OCI-LY1 (cell line): Measurements from ENCODE around the gene USP24.
"Not testable (repeated sequence)": the region's sequence is repeated elsewhere in the genome, so short reads cannot be mapped to it uniquely, and the experiment has no call there.

ENCODE experiments used
- EZH2 ChIP-seq: fragments of 200-600 bp; sonication (generic), shearing (Covaris generic); IDR thresholded peaks from 2 replicates; pipeline ENCODE4 v1.8.0; 2017; ENCODE audit warnings: borderline replicate concordance, mixed run types, mild to moderate bottlenecking, antibody characterized with exemption, low read length, moderate library complexity, mixed read lengths
- TF ChIP-seq, protein P1 (sequence below): fragments of 200-600 bp; sonication (generic), shearing (Covaris generic); IDR thresholded peaks from 2 replicates; pipeline ENCODE4 v1.5.1; 2017; ENCODE audit warnings: mild to moderate bottlenecking, antibody characterized with exemption, low read length, moderate library complexity, mixed read lengths

DNA sequence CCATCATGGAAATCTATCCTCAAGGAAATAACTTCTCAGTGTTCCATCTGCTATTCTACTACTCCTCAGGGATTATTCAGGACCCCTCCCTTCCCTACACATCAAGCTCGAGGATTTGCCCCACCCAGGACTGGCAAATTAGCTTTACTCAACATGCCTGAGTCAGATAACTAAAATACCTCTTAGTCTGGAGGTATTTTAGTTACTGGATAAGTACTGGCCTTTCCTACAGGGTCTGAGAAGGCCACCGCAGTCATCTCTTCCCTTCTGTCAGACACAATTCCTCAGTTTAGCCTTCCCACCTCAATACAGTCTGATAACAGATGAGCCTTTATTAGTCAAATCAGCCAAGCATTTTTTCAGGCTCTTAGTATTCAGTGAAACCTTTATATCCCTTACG, 188.5 kb downstream of the USP24 start:
- TF ChIP-seq, protein P1, sequence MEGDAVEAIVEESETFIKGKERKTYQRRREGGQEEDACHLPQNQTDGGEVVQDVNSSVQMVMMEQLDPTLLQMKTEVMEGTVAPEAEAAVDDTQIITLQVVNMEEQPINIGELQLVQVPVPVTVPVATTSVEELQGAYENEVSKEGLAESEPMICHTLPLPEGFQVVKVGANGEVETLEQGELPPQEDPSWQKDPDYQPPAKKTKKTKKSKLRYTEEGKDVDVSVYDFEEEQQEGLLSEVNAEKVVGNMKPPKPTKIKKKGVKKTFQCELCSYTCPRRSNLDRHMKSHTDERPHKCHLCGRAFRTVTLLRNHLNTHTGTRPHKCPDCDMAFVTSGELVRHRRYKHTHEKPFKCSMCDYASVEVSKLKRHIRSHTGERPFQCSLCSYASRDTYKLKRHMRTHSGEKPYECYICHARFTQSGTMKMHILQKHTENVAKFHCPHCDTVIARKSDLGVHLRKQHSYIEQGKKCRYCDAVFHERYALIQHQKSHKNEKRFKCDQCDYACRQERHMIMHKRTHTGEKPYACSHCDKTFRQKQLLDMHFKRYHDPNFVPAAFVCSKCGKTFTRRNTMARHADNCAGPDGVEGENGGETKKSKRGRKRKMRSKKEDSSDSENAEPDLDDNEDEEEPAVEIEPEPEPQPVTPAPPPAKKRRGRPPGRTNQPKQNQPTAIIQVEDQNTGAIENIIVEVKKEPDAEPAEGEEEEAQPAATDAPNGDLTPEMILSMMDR = not testable (repeated sequence)
- TF ChIP-seq EZH2 = not testable (repeated sequence)
